GM21786 (cell line): ENCODE results near the gene TBATA.

Source experiments
- ATAC-seq: cut with Tn5 transposase; IDR thresholded peaks from one replicate; pipeline ENCODE4 v1.9.1; 2021; ENCODE audit not compliant: unreplicated experiment

TBATA gene

GRCh38 chr10:70747192-70747965, 37.8 kb downstream of the TBATA start:
- ATAC-seq, result no peak

GRCh38 chr10:70745555-70745954, 39.6 kb downstream of the TBATA start:
- no peak for ATAC-seq

- no peak for ATAC-seq
These were observed 40.5 kb downstream of the TBATA start for GRCh38 chr10:70744617-70745143.

GRCh38 chr10:70743879-70744278, 41.3 kb downstream of the TBATA start:
- ATAC-seq, result no peak

GRCh38 chr10:70743430-70743788, 41.8 kb downstream of the TBATA start:
- no peak for ATAC-seq

GRCh38 chr10:70742537-70743429, 42.4 kb downstream of the TBATA start:
- no peak for ATAC-seq

GRCh38 chr10:70740406-70741288, 44.5 kb downstream of the TBATA start:
- ATAC-seq, result no peak

- no peak for ATAC-seq
These were observed 46.4 kb downstream of the TBATA start for GRCh38 chr10:70738761-70739121.

- ATAC-seq, result no peak
These were observed 47.0 kb downstream of the TBATA start for GRCh38 chr10:70738006-70738760.

GRCh38 chr10:70737250-70737649, 47.9 kb downstream of the TBATA start:
- ATAC-seq, result no peak

- ATAC-seq, result no peak
These were observed 48.7 kb downstream of the TBATA start for GRCh38 chr10:70736525-70736924.

- no peak for ATAC-seq
These were observed 50.0 kb downstream of the TBATA start for GRCh38 chr10:70735161-70735560.

- ATAC-seq, result no peak
These were observed 52.1 kb downstream of the TBATA start for GRCh38 chr10:70733051-70733450.

- ATAC-seq, result no peak
These were observed 52.6 kb downstream of the TBATA start for GRCh38 chr10:70732569-70732968.

- no peak for ATAC-seq
These were observed 54.2 kb downstream of the TBATA start for GRCh38 chr10:70730955-70731354.

- no peak for ATAC-seq
These were observed 55.3 kb downstream of the TBATA start for GRCh38 chr10:70729763-70730357.

GRCh38 chr10:70728328-70728727, 56.8 kb downstream of the TBATA start:
- no peak for ATAC-seq

GRCh38 chr10:70726909-70727495, 58.2 kb downstream of the TBATA start:
- no peak for ATAC-seq

GRCh38 chr10:70723771-70724170, 61.4 kb downstream of the TBATA start:
- ATAC-seq, result no peak
